GM12801 (cell line): ENCODE measurements around the gene SFT2D3.

Experiments used
- CTCF ChIP-seq: IDR thresholded peaks from one replicate; pipeline ENCODE4 v1.5.1; 2011; ENCODE audit warnings: control low read depth; ENCODE audit not compliant: insufficient read length; ENCODE audit errors: extremely low read depth

The SFT2D3 gene

GRCh38 chr2:127665267-127665893 lies 35.9 kb upstream of the SFT2D3 start:
- TF ChIP-seq CTCF, result no peak

DNA sequence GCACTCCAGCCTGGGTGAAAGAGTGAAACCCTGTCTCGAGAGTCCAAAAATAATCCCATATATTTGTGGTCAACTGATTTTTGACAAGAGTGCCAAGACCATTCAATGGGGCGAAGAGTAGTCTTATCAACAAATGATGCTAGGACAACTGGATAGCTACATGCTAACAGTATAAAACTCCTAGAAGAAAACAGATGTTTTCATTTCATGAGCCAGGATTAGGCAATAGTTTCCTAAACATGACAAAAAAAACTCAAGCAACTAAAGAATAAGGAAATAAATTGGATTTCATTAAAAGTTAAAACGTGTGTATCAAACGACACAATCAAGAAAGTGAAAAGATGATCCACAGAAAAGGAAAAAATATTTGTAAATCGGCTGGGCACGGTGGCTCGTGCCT lies 32.2 kb upstream of the SFT2D3 start:
- TF ChIP-seq CTCF, result no peak

DNA sequence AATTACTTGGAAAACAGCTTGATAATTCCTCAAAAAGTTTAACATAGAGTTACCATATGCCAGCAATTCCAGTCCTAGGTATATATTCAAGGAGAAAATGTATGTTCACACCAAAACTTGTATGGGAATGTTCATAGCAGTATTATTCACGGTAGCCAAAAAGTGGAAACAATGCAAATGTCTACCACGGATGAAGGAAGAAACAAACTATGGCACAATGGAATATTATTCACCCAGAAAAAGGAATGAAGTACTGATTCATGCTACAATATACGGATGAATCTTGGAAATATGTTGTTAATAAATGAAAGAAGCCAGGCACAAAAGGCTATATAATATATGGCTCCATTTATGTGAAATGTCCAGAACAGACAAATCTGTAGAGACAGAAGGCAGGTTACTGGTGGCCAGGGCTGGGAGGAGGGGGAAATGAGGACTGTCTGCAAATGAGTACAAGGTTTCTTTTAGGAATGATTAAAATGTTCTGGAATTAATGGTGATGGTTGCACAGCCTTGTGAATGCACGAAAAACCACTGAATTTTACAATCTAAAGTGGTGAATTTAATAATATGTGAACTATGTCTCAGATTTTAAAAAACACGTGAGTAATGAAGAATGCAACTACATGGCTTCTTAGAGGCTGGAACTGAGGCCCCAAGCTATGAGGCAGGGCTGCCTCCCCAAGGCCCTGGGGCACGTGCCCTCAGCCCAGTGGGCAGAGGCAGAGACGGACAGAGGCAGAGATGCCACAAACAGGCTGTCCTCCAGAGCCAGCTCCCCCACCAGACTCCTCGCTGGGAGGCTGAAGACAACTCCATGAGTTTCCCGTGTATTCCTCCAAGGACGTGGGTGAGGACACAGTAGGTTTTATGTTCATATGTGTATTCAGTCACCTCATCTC lies 31.0 kb upstream of the SFT2D3 start:
- no peak for TF ChIP-seq CTCF

- no peak for TF ChIP-seq CTCF
These were observed 30.4 kb upstream of the SFT2D3 start for GRCh38 chr2:127670957-127671290.

DNA sequence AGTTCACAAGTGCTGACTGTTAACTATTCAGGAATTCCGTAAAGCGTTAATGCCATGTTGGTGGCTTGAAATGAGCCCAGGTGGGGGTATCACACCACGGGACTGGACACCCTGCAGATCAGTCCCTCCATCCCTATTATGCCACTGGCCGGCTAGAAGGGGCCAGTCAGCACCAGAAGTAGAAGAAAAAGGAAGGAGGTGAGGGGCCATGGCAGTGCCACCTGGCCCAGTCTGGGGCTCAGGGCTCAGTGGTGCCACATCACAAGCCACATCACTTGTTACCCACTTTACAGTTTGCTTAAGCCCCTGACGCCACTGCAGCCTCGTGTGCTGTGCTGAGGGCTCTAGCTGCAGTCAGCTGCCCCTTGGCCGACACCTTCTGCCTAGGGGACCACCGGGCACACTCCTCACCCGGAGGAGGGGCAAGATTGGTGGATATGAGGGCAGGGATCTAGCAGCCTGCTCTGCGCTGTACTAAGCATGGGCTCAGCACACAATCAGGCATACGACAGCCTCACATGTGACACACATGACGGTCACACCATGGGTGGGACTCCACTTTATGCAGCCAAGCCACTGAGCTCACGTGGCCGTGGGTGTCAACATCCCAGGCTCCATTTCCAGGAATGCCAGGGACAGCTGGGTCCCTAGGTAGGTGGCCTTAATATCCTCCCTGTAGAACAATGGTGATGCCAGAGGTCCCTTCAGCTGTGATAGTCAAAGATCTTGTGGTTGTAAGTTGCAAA lies 29.6 kb upstream of the SFT2D3 start:
- no peak for TF ChIP-seq CTCF

DNA sequence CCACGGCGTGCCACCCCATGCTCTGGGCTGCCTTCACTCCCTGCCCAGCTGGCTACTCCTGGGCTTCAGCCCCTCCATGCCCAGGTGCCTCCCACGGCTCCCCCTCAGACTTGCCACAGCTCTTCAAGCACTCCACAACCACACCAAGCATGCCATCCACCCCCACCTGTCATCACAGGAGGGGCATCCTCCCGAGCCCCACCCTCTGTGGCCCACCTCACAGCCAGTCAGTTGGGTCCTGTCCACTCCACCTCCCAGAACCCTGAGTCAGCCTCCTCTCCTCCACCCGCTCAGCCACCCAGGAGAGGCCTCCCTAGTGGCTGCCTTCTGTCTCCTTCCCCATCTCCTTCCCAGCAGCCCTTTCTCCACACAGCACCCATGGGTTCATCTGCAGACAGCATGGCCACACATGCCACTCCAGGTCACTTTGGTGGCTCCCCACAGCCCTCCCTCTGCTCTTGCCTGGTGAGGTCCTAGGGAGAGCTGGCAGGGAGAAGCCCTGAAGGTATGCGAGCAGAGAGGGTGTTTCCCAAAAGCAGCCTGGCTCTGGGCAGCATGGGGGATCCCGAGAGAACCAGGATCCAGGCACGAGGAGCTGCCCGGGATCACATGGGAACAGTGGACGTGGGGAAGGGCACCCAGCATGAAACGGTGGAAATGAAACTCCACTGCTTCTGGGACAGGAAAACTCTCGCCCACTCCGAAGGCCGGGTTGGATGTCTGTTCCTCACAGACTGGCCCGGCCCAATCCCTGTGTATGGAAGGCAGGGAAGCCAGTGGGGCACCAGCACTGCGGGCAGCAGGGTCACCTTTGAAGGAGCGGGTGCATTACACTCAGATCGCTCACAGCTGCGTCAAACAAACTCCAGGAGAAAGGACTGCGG lies 28.7 kb upstream of the SFT2D3 start:
- no peak for TF ChIP-seq CTCF
